Transverse colon (tissue), 4 donors: ENCODE results near the gene WDR18.

Experiments
- CTCF ChIP-seq, 5 experiments: fragments of 200-600 bp in 3 of 5; fragments of 450-650 bp in 2 of 5; sonication (generic) in 3 of 5; IDR thresholded peaks; 1 replicate in 2 of 5; 2 replicates in 3 of 5; pipeline ENCODE4 v1.5.1; 2016 to 2017; ENCODE audit warnings: antibody characterized with exemption in 5 of 5, inconsistent platforms in 3 of 5, mild to moderate bottlenecking in 2 of 5, moderate library complexity in 1 of 5
- EP300 ChIP-seq: sonication (generic); formaldehyde crosslinking; IDR thresholded peaks from one replicate; pipeline ENCODE4 v1.6.1; 2017; ENCODE audit warnings: antibody characterized with exemption, low read depth
- POLR2AphosphoS5 ChIP-seq, 3 donors: sonication (generic); formaldehyde crosslinking; IDR thresholded peaks; one replicate each; pipeline ENCODE4 v1.6.1; 2016; ENCODE audit warnings: antibody characterized with exemption in 3 of 3

GRCh38 chr19:1006711-1007398 lies 22.7 kb downstream of the WDR18 start:
- no peak for TF ChIP-seq CTCF (IDR thresholded peaks at IDR 0.05)
- no peak for TF ChIP-seq EP300
- no peak for TF ChIP-seq POLR2AphosphoS5 (IDR thresholded peaks at IDR 0.05)
